HG03521 (cell line): ENCODE data around the gene MRGPRF.

Experiments used
- ATAC-seq: cut with Tn5 transposase; IDR thresholded peaks from one replicate; pipeline ENCODE4 v1.9.1; 2021; ENCODE audit warnings: mild to moderate bottlenecking, moderate library complexity; ENCODE audit not compliant: unreplicated experiment

The MRGPRF gene, protein sequence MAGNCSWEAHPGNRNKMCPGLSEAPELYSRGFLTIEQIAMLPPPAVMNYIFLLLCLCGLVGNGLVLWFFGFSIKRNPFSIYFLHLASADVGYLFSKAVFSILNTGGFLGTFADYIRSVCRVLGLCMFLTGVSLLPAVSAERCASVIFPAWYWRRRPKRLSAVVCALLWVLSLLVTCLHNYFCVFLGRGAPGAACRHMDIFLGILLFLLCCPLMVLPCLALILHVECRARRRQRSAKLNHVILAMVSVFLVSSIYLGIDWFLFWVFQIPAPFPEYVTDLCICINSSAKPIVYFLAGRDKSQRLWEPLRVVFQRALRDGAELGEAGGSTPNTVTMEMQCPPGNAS

DNA sequence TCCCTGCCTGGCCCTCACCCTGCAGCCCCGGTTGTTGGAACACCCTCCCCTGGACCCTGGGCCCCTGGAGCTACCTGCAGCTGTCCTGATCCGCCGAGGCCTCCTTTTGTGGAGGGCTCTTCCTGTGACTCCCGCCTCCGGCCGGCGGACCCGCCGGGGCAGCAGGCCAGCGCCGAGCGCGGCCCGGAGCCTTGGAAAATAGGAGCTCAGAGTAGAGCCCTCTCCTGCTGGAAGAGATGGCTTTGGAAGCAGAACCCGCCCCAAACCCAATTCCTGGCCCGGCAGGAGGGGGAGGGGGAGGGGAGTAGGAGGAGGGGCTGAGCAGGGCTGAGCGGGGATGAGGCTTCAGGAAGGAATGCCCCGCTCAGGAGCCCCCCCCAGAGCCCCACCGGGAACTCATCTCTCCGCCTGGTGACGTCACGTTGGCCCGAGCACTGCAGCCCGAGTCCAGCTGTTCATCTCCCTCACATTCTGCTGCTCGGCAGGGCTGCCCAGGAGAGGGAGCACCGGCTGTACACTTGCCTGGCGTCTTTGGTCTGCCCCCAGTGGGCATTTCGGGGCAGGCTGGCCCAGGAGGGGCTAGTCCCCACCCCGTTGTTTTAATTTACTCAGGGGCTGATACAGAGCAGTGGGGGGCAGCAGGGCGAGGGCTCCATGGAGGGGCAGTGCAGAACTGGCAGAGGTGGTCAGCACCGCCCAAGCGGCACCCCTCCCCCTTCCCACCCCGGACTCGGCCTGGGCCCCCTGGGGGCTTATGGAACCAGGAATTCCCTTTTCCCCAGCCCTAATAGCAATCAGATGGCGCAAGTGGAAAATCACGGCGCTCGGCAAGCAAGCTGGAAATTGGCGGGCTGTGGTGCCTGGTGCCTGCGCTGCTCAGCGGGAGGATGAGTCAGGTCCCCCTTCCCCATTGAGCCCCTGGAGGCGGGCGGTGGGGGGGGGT, at the start of gene MRGPRF:
TSS of gene MRGPRF (minus strand) at position 238 of the 943 bp plus-strand sequence. CDS start 3,345 bp downstream, outside the sequence.
- ATAC-seq = no peak

DNA sequence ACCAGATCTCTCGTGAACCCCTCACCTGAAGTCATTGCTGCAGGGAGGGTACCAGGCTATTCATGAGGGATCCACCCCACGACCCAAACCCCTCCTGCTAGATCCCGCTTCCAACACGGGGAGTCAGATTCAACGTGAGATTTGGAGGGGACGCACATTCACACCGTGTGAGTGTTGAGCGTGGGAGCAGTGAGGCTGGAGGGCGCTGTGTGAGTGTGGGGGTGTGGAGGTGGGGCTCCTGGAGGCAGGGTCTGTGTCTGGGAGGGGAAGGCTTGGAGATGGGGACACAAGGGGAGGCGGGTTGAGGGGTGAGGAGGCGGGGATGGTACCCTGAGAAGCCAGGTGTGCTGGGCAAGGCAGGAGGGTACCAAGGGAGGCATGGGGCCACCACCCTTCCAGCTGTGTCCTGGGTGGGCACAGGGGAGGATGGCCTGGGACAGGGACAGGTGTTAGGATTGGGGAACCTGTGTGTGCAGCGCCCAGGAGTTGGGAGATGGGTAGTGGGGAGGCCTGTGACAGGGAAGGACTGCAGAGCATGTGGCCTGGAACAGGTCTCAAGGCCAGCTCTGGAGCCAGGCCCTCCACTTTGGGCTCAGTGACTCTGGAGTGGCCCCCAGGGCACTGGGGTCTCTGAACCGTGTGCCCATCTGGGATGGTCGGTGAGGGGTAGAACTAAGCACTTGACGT, 49.3 kb upstream of the MRGPRF start:
- no peak for ATAC-seq

DNA sequence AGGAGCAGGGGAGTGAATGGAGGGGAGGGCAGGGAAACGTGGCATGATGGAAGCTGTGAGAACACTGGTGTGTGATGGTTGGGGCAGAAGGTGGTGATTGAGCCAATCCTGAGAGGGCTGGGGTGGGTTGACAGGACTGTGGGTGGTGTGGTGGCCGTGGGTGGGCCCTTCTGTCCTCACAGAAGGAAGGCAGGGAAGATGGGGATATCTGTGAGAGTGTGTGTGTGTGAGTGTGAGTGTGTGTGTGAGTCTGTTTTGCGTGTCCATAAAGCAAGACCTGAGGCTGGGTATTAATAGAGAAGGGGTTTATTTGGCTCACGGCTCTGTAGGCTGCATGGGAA, 48.6 kb upstream of the MRGPRF start:
- no peak for ATAC-seq

DNA sequence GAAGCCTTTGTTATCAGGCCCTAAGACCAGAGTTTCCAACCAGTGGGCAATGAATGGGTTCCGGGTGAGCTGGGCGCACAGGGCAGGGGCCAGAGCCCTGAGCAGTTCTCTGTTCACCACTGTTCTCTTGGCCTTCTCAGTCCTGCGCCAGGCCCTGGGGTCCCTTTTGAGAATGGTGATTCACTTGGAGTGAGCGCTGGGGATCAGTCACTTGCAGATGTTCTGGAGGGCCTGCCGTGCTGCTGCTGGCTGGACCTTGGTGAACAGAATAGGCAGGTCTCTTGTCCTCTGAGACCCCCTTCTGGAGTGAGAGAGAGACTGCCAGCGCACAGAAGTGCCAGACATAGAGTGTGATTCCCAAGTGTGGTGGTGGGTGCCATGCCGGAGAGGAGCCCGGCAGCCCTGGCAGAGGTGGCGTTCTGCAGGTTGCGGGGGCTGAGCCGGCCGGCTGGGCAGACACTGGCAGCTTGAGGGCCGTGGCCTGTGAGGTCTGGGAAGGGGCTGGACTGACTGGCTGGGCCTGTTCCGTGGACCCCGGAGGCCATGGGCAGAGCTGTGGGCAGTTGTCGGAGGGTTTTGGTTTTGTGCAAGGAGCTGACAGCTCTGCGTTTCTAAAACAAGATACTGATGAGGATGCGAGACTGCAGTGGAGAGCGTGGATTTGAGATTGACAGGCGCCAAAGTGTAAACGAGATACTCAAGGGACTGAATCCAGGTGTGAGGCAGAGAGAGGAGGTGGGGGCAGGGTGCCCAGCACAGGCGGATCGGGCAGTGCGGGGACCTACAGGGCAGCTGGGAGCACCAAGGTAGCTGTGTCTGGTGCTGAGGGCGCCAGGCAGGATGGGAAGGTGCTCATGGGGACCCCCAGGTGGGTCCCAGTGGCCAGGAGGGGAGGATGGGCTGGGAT, 48.0 kb upstream of the MRGPRF start:
- no peak for ATAC-seq

DNA sequence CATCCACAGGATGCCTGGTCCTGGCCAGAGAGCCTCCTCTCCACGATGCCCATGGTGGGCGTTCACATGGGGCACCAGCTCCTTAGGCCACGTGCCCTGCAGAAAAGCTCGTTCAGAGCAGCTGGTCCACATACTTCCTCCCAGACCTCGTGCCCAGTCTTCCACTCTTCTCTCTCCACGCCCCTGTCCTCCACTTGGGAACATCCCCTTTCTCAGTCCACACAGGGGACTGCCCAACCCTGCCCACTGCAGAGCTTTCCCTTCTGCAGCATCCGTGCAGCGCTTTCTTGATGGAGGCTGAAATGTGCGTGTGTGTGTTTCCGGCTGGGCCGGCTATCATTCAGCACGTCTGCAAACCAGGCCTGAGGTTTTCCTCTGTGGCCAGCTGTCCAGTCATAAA, 46.9 kb upstream of the MRGPRF start:
- no peak for ATAC-seq

DNA sequence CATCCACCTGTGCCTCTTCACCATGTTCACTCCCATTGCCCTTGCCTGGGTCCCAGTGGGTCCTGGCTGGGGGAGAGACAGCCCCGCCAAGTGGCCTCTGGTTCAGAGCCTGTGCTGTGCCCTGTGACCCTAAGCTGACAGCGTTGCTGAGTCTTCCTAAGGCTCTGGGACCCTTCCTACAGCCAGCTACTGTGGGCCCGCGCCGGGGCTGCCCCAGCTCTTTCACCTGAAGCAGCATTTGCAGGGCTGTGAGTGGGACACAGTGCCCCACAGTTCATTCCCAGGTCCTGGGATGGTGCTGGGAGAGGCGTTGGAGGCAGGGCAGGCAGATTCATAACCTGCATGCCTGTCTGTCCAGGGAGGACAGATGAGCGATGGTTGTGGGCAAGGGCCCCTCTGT, 46.4 kb upstream of the MRGPRF start:
- ATAC-seq = no peak

DNA sequence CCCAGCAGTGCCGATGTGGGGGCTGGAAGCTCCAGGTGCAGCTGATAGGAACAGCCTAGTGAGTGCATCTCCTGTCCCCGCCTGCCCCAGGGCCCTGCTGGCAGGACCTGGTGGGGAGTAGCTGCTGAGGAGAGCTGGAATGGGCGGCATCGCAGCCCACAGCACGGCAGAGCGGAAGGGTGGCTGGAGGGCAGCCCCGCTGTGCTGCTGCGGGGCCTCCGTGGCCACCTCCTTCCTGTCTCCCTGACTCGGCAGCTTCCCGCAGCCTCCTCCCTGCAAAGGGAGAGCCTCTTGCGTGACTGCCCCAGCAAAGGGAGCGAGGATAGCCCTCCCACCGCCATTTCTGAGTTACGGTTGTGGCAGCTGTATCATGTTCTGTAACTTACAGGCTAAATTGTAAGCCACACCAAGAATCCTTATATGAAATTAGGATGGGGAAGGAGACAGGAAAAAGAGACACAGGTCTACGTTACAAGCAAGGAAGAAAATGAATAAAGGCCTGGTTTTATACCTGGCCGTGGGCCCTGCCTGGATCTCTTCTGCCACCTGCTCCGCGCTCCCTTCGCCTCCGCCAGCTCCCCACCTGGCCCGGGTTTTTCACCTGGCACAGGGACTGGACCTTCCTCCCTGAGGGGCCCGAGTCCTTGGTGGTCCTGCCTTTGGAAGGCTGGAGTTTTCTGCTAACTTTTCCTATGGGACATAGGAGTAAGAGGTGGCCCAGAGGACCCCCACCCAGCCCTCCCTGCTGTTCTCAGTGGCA, 45.6 kb upstream of the MRGPRF start:
- no peak for ATAC-seq

DNA sequence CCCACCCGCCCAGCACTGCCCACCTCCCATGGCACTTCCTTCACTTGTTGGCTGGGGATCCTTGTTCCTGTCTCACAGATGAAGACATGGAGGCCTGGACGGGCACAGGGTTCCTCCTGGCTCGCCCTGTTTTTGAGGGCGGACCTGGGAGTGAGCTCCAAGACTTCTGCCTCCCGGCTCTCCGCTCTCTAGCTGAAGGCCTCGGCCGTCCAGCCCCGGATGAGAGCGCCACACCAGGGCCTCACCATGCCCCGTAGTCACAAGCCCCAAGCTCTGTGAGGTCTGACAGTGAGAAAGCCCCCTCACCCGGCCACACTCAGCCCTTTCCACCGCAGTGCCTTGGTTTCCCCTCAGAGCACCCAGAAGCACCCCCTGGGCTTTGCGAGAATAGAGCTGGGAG, 44.8 kb upstream of the MRGPRF start:
- no peak for ATAC-seq

DNA sequence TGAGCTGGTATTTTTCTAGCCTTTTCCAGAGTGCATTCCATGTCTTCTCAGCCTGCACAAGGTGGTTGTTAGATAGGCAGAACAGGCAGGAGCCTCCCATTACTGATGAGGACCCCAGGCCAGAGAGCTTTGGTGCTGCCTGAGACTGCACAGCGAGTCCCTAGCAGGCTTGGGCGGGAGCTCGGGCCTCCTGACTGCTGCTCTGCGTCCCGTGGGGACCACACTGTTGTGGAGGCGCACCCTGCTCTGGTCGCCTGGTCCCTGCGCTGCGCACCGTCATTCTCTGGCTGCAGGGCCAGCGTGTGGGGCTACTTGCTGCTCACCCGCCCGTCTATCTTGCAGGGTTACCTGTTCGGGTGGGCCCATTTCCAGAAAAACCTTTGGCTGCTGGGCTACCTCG, 44.2 kb upstream of the MRGPRF start:
- no peak for ATAC-seq

DNA sequence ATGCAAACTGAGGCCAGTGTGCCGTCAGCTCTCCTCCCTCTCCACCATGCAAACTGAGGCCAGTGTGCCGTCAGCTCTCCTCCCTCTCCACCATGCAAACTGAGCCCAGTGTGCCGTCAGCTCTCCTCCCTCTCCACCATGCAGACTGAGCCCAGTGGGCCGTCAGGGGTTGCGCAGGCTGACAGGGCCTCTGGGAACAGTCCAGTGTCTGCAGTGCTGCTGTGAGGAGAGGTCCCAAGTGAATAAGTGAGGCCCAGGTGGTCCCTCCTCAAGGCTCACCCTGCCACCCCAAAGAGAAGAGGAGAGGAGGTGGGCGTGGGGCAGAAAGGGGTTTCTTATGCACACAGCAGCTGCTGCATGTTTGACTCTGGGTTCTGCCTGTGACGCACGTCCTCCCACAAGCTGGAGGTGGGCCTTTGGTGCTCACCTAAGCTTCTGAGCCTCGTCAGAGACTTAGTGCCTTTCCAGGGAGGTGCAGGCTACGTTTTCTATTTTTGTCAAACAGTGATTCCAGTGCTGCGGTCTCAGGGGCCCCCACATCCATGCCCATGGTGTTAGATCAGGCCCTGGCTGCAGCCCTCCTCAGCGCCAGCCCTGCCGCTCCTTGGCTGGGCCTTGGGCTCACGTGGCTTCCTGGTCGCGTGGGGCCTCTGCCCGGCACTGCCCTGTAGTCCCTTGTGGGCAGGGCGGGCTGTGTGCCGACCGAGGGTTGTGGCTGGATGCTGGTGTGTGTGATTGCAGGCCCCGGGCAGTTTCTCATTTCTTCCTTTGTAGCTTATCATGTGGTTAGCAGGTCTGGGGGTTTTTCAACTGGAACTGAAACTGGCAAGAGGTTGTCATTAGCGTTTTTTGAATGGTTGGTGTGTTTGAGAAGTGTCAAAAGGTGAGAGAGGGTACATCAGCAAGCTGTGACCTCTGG, 42.8 kb upstream of the MRGPRF start:
- peak; percentile 45 for ATAC-seq

DNA sequence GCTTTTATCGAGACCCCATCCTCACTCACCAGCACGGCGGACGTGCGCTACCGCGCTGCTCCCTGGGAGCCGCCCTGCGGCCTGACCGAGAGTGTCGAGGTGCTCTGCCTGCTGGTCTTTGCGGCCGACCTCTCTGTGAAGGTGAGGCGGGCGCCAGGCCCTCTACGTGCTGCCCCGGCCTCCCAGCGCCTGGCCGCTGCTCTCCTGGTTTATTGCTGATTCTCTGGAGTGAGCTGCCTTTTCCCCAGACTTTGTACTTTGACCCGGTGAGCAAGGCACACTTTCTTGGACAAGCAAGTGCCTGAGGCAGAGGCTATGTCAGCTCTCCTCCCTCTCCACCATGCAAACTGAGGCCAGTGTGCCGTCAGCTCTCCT, 42.2 kb upstream of the MRGPRF start:
- ATAC-seq = no peak

DNA sequence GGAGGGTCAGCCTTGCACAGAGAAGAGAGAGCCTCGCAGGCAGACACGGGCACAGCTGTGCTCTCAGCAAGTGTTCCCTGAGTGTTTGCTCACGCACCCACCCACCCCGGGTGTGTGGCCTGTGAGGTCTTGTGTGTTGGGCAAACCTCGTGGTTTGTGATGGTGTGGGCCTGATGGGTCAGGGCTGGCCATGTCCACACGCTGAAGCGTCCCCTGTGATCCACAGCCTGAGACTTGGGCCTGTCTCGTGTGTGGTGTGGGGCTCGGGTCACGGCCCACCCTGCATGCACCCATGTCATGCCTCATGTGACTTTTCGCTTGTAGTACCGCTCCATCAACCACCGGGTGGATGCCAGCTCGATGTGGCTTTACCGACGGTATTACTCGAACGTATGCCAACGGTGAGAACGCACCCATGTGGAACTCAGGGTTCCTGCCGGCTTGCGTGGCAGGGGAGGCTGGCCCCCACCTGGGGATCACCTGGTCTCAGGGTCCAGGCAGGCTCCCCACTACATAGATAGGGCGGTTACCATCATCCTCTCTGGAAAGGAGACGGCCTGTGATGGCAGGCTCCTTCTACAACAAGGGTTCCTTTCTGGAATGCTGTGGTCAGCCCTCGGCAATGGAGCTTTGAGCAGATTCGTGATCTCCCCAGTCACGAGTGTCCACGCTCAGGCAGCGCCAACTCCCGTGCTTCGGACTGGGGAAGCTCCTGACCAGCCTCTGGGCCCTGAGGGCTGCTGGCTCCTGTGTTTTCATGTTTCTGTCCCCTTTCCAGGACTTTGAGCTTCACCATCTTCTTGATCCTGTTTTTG, 41.6 kb upstream of the MRGPRF start:
- no peak for ATAC-seq

DNA sequence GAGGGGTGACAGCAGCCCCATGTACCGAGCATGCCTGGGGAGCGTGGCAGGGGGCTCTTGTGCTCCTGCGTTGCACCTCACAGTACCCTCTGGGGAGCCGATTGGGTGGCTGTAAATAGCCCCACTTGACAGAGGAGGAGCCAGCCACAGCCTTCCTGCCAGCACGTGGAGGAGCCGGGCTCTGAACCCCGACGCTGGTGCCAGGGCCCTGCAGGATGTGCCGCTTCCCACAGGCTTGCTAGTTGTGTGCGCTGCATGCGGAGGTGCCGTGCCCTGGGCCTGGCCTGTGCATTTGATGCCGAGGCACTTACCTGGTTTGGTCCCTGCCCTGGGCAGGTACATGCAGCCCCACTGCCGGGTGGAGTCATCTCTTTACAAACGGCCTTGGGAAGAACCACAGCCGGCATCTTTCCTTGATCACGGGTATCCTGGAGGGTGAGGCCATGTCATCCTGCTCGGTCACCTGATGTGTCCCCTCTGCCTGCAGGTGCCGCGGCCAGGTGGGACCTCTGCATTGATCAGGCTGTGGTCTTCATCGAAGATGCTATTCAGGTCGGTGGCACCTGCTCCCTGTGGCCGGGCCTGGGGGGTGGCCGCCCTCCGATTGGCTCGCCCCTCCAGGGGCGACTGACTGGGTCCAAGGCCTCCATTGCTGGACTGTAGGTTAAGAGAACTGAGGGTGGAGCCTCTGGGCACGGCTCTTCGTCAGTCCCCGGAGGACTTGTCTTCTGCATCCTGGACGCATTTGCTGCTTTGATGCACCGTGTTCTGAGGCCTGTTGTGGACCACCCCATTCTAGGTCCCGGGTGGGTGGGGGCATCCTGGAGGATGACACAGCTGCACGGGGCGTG, 40.7 kb upstream of the MRGPRF start:
- no peak for ATAC-seq

DNA sequence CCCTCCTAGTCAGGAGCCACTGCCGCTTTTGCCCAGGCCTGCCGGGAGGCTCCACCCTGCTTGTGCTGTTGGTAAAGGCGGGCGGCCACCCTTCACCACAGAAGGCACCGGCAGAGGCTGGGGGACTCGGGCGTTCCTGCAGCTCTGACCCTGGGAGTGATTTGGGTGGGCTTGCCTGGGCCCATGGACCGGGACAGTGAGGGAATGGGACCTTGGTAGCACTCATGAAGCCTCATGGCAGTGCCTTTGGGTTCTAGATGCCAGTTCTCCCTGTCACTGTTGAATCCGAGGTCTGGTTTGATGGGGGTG, 40.1 kb upstream of the MRGPRF start:
- ATAC-seq = no peak

DNA sequence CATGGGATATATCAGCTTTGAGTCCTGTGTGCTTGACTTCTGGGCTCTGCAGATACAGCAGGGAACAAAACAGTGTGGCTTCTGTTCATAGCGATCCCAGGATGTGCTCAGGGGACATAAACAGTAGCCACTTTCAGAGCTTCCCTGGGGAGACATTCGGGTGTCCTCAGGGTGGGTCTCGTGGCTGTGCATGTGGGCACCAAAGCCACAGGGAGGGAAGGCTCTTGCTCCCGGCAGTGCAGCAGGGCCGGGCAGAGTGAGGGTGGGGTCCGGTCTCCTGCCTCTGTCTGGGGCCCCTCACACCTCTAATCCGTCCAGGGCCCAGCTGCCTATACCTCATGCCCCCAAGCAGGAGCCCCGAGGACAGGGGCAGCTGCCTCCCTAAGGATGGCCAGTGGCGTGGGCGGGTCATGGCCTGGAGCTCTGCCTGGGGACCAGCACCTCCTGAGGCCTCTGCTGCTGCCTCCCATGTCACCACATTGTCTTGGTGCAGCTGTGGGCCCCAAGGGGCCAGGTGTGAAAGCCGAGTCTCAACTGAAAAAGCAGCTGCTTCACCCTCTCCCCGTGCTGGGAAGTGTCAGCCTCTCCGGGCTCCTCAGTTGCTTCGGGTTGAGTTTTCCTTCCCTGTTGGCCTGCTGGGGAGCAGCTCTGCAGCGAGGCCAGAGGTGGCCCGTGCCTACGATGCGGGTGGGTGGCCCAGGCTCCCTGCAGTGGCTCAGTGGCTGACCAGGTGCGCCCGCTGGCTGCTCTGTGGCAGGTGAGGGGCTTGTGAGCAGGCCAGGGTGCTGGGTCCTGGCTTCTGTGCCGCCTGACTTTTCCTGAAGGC, 39.5 kb upstream of the MRGPRF start:
- no peak for ATAC-seq
